ENCODE data around the gene SPTBN2.
"Not testable (repeated sequence)": the region's sequence is repeated elsewhere in the genome, so short reads cannot be mapped to it uniquely, and the experiment has no call there.

The SPTBN2 gene

GRCh38 chr11:66653123-66653522, 75.9 kb downstream of the SPTBN2 start:
- Mint-ChIP-seq H3K27ac (peak overlapping the region; percentile 73), H3K36me3 (peaks cover 100% of the 10 kb centered on the region), H3K4me3 (no peak overlapping the region), H3K9me3 (no peaks in the 10 kb centered on the region), H3K4me1 (peaks cover 23% of the 10 kb centered on the region)
- DNase-seq (ENCODE audit: low spot score in 2 of 2) (no peak), ATAC-seq (peak; percentile 57)

DNA sequence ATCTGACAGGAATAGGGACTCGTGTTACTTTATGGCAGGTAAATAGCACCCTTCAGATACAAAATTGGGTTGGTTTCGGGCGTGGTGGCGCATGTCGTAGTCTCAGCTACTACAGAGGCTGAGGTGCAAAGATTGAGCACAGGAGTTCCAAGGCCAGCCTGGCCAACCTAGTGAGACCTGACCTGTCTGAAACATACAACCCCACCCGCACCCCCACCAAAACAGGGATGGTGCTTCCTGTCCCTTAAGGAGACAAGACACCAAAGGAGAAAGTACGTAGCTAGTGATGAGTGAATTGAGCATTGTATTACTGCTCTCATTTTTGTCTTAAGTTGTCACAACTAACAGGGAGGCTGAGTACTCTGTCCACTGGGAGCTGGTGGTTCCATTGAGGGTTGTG, 76.4 kb downstream of the SPTBN2 start:
- ATAC-seq (no peak), DNase-seq (ENCODE audit: low spot score in 2 of 2) (no peak)
- peaks cover 24% of the 10 kb centered on the region for H3K4me1 Mint-ChIP-seq
- peak overlapping the region; percentile 73 for H3K27ac Mint-ChIP-seq
- no peak overlapping the region for H3K4me3 Mint-ChIP-seq
- peaks cover 100% of the 10 kb centered on the region for H3K36me3 Mint-ChIP-seq
- no peaks in the 10 kb centered on the region for H3K9me3 Mint-ChIP-seq

- Mint-ChIP-seq H3K36me3 (peaks cover 100% of the 10 kb centered on the region), H3K27ac (no peak overlapping the region), H3K4me1 (peaks cover 41% of the 10 kb centered on the region), H3K4me3 (no peak overlapping the region), H3K9me3 (no peaks in the 10 kb centered on the region)
- DNase-seq (ENCODE audit: low spot score in 2 of 2) (no peak), ATAC-seq (no peak)
Observed at GRCh38 chr11:66651016-66651415, 78.0 kb downstream of the SPTBN2 start.

DNA sequence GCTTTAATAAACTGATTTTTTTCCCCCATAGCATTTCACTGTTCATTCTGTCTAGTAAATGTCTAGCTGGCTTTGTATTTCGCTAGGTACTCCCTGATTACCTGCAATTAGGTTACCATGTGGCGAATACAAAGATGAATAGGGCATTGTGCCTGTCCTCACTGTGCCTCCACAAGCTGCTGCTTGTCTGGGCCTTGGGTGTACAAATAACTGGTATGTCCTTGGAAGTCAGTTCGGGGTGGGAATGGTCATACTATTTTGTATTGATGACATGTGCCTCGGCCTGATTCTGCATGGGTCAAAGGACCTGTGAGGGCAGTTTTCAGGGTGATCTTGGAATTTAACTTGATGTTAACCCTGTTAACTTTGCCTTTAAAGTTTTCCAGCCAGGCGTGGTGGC, 79.1 kb downstream of the SPTBN2 start:
- Mint-ChIP-seq H3K27ac (peak overlapping the region; percentile 45), H3K4me3 (no peak overlapping the region), H3K36me3 (peaks cover 100% of the 10 kb centered on the region)

GRCh38 chr11:66646828-66647227, 82.2 kb downstream of the SPTBN2 start:
- Mint-ChIP-seq H3K4me3 (no peak overlapping the region), H3K9me3 (no peaks in the 10 kb centered on the region), H3K4me1 (peaks cover 60% of the 10 kb centered on the region), H3K36me3 (peaks cover 100% of the 10 kb centered on the region), H3K27ac (peak overlapping the region; percentile 52)
- DNase-seq (ENCODE audit: low spot score in 2 of 2) = no peak
- no peak for ATAC-seq

More for the DNA sequence above, 79.1 kb downstream of the SPTBN2 start:
- Mint-ChIP-seq H3K9me3 (no peaks in the 10 kb centered on the region), H3K4me1 (peaks cover 46% of the 10 kb centered on the region)
- no peak for ATAC-seq
- no peak for DNase-seq (ENCODE audit: low spot score in 2 of 2)

DNA sequence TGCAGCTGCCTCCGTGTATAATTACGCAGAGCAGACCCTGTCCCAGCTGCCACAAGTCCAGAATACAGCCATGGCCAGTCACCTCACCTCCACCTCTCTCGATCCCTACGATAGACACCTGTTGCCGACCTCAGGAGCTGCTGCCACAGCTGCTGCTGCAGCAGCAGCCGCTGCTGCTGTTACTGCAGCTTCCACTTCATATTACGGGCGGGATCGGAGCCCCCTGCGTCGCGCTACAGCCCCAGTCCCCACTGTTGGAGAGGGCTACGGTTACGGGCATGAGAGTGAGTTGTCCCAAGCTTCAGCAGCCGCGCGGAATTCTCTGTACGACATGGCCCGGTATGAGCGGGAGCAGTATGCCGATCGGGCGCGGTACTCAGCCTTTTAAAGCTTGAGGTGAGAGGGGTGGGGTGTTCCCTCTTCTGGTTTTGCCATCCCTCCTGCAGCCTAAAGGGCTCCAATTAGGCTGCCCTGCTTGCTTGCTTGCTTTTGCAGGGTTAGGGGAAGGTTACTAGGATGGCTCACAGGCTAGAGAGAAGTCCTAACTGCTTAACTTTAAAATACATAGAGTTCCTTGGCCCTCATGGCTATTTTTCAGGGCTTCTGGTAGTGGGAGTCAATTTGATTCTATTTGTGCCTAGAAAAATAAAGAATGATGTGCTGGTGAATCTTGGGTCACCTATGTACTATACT, 85.1 kb downstream of the SPTBN2 start:
- DNase-seq (ENCODE audit: low spot score in 2 of 2) (no peak), ATAC-seq (no peak)
- Mint-ChIP-seq H3K4me1 (peaks cover 87% of the 10 kb centered on the region), H3K4me3 (peak overlapping the region; percentile 95), H3K9me3 (no peaks in the 10 kb centered on the region), H3K27ac (peak overlapping the region; percentile 84), H3K36me3 (peaks cover 100% of the 10 kb centered on the region)

DNA sequence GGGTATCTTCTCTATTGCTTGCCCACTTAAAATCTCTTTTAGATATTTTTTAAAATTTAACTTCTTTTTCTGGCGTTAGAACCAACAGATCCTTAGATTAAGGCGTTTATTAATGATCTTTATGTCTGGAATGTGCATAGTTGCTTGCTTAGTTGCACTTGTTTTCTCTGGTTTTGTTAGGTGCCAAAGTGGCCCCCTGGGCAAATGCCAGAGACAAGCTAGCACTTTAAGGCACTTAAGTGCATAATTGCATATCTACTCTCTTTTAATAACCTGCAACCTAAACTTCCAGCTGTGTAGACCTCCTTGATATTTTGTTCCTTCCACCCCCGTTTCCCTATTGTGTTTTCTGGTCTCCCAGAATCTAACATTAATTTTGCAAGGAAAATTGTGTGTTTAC, 87.2 kb downstream of the SPTBN2 start:
- ATAC-seq = no peak
- no peak for DNase-seq (ENCODE audit: low spot score in 2 of 2)
- Mint-ChIP-seq H3K27ac (peak overlapping the region; percentile 98), H3K9me3 (no peaks in the 10 kb centered on the region), H3K36me3 (peaks cover 100% of the 10 kb centered on the region), H3K4me3 (peak overlapping the region; percentile 95), H3K4me1 (peaks cover 89% of the 10 kb centered on the region)

DNA sequence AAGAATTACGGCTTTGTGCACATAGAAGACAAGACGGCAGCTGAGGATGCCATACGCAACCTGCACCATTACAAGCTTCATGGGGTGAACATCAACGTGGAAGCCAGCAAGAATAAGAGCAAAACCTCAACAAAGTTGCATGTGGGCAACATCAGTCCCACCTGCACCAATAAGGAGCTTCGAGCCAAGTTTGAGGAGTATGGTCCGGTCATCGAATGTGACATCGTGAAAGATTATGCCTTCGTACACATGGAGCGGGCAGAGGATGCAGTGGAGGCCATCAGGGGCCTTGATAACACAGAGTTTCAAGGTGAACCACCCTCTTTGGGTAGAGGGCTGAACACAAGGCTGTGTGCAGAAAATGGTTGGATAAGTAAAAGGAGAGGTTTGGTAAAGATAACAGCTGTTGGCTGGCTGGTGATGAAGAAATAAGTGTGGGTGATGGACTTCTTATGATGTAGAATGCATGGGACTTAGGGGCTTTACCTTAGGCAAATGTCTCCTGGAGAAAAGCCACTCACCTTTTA, 89.1 kb downstream of the SPTBN2 start:
- Mint-ChIP-seq H3K27ac (peak overlapping the region; percentile 98), H3K36me3 (peaks cover 100% of the 10 kb centered on the region), H3K4me3 (peak overlapping the region; percentile 95), H3K4me1 (peaks cover 71% of the 10 kb centered on the region)
- not testable (repeated sequence) for DNase-seq (ENCODE audit: low spot score in 2 of 2); H3K9me3 Mint-ChIP-seq; ATAC-seq

GRCh38 chr11:66639066-66639813, 89.8 kb downstream of the SPTBN2 start:
- H3K4me1 Mint-ChIP-seq = peaks cover 70% of the 10 kb centered on the region
- no peaks in the 10 kb centered on the region for H3K9me3 Mint-ChIP-seq
- H3K36me3 Mint-ChIP-seq = peaks cover 100% of the 10 kb centered on the region
- peak overlapping the region; percentile 95 for H3K4me3 Mint-ChIP-seq
- ATAC-seq = no peak
- H3K27ac Mint-ChIP-seq = peak overlapping the region; percentile 98
- peak; percentile 9 to 53 for DNase-seq (ENCODE audit: low spot score in 2 of 2)

DNA sequence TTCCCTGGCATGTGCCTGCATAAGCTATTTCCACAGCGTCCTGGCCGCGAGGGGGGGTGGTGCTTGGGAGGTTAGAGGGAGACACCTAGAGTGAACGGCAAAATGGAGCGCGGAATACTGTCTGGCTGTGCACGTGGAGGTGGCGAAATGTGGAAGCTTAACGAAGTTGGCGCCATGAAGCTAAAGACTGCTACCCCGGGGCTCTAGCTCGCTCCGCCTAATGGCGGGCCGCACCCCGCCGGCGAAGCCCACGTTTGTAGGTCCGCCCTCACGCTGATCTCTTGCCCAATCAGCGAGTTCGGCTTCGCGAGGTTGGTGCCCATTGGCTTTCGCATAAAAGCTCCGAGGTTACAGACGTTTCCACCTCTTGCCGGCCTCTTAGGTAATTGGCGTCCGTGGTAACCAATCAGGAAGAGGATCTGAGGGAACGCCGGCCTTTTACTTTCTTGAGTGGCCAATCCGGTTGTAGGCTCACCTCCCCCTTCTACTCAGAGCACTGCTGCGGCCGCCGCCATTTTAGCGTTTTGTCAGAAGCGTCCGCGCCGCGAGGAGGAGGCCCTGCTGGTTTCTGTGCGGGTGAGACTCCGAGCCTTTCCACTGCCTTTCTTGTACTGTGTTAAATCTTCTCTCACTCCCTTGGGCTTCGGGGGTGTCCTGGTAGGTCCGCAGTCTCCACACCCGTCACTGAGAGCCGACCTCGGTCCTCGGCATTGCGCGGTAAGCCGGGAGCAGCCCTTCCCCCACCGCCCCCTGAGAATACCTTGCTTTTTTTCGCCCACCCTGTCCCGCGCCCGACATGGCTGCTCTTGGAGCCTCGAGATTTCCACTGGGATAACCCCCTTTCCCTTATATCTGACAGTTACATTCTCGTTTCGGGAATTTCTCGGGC, 90.6 kb downstream of the SPTBN2 start, which contains the start of gene RBM4:
TSS of gene RBM4 (plus strand) at position 527 of the 889 bp plus-strand sequence. CDS start 1,009 bp downstream, outside the sequence.
- ATAC-seq (peak; percentile 97), DNase-seq (ENCODE audit: low spot score in 2 of 2) (peak; percentile 83 to 96)
- H3K9me3 Mint-ChIP-seq = no peaks in the 10 kb centered on the region
- H3K4me3 Mint-ChIP-seq = peak within 1 kb of the TSS; percentile 95
- peaks cover 100% of the 10 kb centered on the region for H3K36me3 Mint-ChIP-seq
- H3K27ac Mint-ChIP-seq = peak within 1 kb of the TSS; percentile 98
- H3K4me1 Mint-ChIP-seq = peaks cover 62% of the 10 kb centered on the region

GRCh38 chr11:66637557-66638176, 91.3 kb downstream of the SPTBN2 start:
- no peak for ATAC-seq
- H3K4me3 Mint-ChIP-seq = peak overlapping the region; percentile 95
- H3K9me3 Mint-ChIP-seq = no peaks in the 10 kb centered on the region
- peak in 1 of 2 donors; percentile 10 for DNase-seq (ENCODE audit: low spot score in 2 of 2)
- H3K4me1 Mint-ChIP-seq = peaks cover 55% of the 10 kb centered on the region
- H3K36me3 Mint-ChIP-seq = peaks cover 100% of the 10 kb centered on the region
- H3K27ac Mint-ChIP-seq = peak overlapping the region; percentile 98

- H3K36me3 Mint-ChIP-seq = peaks cover 100% of the 10 kb centered on the region
- H3K9me3 Mint-ChIP-seq = no peaks in the 10 kb centered on the region
- H3K27ac Mint-ChIP-seq = no peak overlapping the region
- peak overlapping the region; percentile 95 for H3K4me3 Mint-ChIP-seq
- ATAC-seq = no peak
- no peak for DNase-seq (ENCODE audit: low spot score in 2 of 2)
- peaks cover 50% of the 10 kb centered on the region for H3K4me1 Mint-ChIP-seq
Observed at GRCh38 chr11:66636411-66636810, 92.6 kb downstream of the SPTBN2 start.
